NCI-H2196 (cell line): ENCODE data around the gene USP46.

Experiments used
- DNase-seq: peaks from one replicate; lab custom pipeline; 2025; ENCODE audit not compliant: unreplicated experiment; lab: John Stamatoyannopoulos, UW

USP46 gene

GRCh38 chr4:52576961-52577623 is 82.0 kb downstream of the USP46 start:
- no peak for DNase-seq

GRCh38 chr4:52576326-52576725 is 82.8 kb downstream of the USP46 start:
- no peak for DNase-seq

GRCh38 chr4:52575406-52575805 is 83.7 kb downstream of the USP46 start:
- no peak for DNase-seq

GRCh38 chr4:52574036-52574435 is 85.1 kb downstream of the USP46 start:
- no peak for DNase-seq

GRCh38 chr4:52573551-52573950 is 85.5 kb downstream of the USP46 start:
- DNase-seq = no peak

- DNase-seq = no peak
Measured at GRCh38 chr4:52572936-52573485, 86.1 kb downstream of the USP46 start.

GRCh38 chr4:52568351-52568750 is 90.8 kb downstream of the USP46 start:
- no peak for DNase-seq

GRCh38 chr4:52566136-52567031 is 92.7 kb downstream of the USP46 start:
- DNase-seq = no peak

GRCh38 chr4:52560844-52561280 is 98.2 kb downstream of the USP46 start:
- DNase-seq = no peak

GRCh38 chr4:52555356-52555716 is 103.8 kb downstream of the USP46 start:
- no peak for DNase-seq

- DNase-seq = no peak
Measured at GRCh38 chr4:52554612-52555355, 104.3 kb downstream of the USP46 start.

- no peak for DNase-seq
Measured at GRCh38 chr4:52552778-52553177, 106.3 kb downstream of the USP46 start.

- no peak for DNase-seq
Measured at GRCh38 chr4:52551487-52551886, 107.6 kb downstream of the USP46 start.

GRCh38 chr4:52550186-52550585 is 108.9 kb downstream of the USP46 start:
- no peak for DNase-seq

GRCh38 chr4:52548818-52549570 is 110.1 kb downstream of the USP46 start:
- no peak for DNase-seq

GRCh38 chr4:52546449-52546848 is 112.7 kb downstream of the USP46 start:
- DNase-seq = no peak

- peak; percentile 58 for DNase-seq
Measured at GRCh38 chr4:52545099-52546069, 113.7 kb downstream of the USP46 start.
